ACC112 (cell line): ENCODE data around the gene YY1AP1.
"Not testable (repeated sequence)": the region's sequence is repeated elsewhere in the genome, so short reads cannot be mapped to it uniquely, and the experiment has no call there.

Experiments used
- H2AFZ ChIP-seq: fragments of 200-600 bp; sonication (generic); one replicate; pipeline ENCODE4 v1.6.0; 2017; ENCODE audit warnings: antibody characterized with exemption, low read length; ENCODE audit not compliant: unreplicated experiment
- H3K27ac ChIP-seq: fragments of 200-600 bp; sonication (generic); 2 replicates; pipeline ENCODE4 v1.5.1; 2014; ENCODE audit warnings: low read depth, mild to moderate bottlenecking, antibody characterized with exemption, low read length, moderate library complexity
- H3K27me3 ChIP-seq: fragments of 200-600 bp; sonication (generic); 2 replicates; pipeline ENCODE4 v1.6.1; 2014; ENCODE audit warnings: mild to moderate bottlenecking, antibody characterized with exemption, low read length, moderate library complexity, mixed read lengths; ENCODE audit not compliant: insufficient read depth
- H3K36me3 ChIP-seq: fragments of 200-600 bp; sonication (generic); 2 replicates; pipeline ENCODE4 v1.6.1; 2016; ENCODE audit warnings: mild to moderate bottlenecking, antibody characterized with exemption, low read length, moderate library complexity, mixed read lengths; ENCODE audit not compliant: insufficient read depth
- H3K4me1 ChIP-seq: fragments of 200-600 bp; sonication (generic); one replicate; pipeline ENCODE4 v1.6.1; 2016; ENCODE audit warnings: low read length, mixed read lengths; ENCODE audit not compliant: insufficient read depth, unreplicated experiment, control insufficient read depth
- H3K4me3 ChIP-seq: fragments of 200-600 bp; sonication (generic); 2 replicates; pipeline ENCODE4 v1.5.1; 2014; ENCODE audit warnings: mild to moderate bottlenecking, low read depth, low read length
- H3K79me2 ChIP-seq: fragments of 200-600 bp; sonication (generic); one replicate; pipeline ENCODE4 v1.6.0; 2016; ENCODE audit warnings: low read length; ENCODE audit not compliant: control insufficient read depth, unreplicated experiment, insufficient read depth

YY1AP1 gene

GRCh38 chr1:155610257-155610647, 78.3 kb downstream of the YY1AP1 start:
- H3K27ac ChIP-seq, H3K36me3 ChIP-seq, H3K79me2 ChIP-seq: not testable (repeated sequence)

GRCh38 chr1:155609515-155610256, 78.9 kb downstream of the YY1AP1 start, which contains the start of gene MSTO1:
TSS of gene MSTO1 (plus strand) at chr1:155610218. CDS start at chr1:155610249, 31 bp downstream.
- H3K27ac ChIP-seq = peak within 1 kb of the TSS; percentile 69
- H3K4me1 ChIP-seq = no peaks in the 10 kb centered on the region
- H3K27me3 ChIP-seq = no peaks in the 10 kb centered on the region
- H3K79me2 ChIP-seq = peaks cover 3% of the 10 kb centered on the region
- peak within 1 kb of the TSS; percentile 69 for H2AFZ ChIP-seq
- no peaks in the 10 kb centered on the region for H3K36me3 ChIP-seq
- H3K4me3 ChIP-seq = peak within 1 kb of the TSS; percentile 94

More at GRCh38 chr1:155610257-155610647, 78.3 kb downstream of the YY1AP1 start:
- not testable (repeated sequence) for H2AFZ ChIP-seq, H3K4me1 ChIP-seq, H3K27me3 ChIP-seq
- peak overlapping the region; percentile 94 for H3K4me3 ChIP-seq
